Measurements from ENCODE around the gene PKNOX1. TPM values are rescaled to one million over a fixed set of nuclear protein-coding genes. Genes with fewer than 3 reads are reported as not detected.
"Not testable (repeated sequence)": the region's sequence is repeated elsewhere in the genome, so short reads cannot be mapped to it uniquely, and the experiment has no call there.

PKNOX1 gene
- total RNA-seq: 14.7 TPM

DNA sequence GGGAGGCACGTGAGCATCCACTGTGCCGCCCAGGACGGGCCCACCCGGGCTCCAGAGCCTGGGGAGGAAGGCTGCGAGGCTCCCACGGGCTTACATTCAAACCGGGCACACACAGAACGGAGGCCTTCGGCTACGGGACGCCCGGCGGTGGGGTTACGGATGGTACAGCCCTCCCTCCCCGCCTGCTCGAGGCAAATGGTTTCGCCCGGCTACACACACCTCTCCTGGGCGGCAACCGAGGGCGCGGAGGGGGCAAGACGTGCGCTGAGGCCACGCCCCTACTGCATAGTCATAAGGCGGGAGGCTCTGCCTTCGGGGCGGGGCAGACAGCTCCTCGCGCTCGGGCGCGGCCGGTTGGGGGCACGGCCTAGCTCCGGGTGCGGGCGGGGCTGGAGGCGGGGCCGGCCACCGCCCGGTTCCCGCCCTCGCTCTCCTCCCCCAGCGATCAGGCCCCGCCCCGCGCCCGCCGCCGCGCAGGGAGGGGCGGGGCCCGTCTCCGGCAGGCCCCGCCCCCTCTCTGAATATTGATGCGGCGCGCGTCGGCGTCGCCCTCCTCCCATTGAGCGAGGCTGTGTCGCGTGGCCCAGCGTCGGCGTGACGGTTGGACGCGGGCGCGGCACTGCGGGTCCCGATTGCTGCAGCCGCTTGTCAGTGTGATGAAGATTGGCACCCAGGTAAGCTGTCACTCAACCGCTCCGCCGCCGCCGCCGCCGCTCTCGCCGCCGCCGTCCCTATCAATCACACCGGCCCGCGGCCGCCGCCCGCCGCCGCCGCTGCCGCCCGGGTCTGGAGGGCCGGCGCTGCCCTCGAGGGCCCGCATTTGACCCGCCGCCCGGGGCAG is at the start of gene PKNOX1:
Gene PKNOX1 (plus strand): TSS at position 572 of the 841 bp plus-strand sequence. CDS start 29,820 bp downstream, outside the sequence.
- DNase-seq: peak; percentile 100

DNA sequence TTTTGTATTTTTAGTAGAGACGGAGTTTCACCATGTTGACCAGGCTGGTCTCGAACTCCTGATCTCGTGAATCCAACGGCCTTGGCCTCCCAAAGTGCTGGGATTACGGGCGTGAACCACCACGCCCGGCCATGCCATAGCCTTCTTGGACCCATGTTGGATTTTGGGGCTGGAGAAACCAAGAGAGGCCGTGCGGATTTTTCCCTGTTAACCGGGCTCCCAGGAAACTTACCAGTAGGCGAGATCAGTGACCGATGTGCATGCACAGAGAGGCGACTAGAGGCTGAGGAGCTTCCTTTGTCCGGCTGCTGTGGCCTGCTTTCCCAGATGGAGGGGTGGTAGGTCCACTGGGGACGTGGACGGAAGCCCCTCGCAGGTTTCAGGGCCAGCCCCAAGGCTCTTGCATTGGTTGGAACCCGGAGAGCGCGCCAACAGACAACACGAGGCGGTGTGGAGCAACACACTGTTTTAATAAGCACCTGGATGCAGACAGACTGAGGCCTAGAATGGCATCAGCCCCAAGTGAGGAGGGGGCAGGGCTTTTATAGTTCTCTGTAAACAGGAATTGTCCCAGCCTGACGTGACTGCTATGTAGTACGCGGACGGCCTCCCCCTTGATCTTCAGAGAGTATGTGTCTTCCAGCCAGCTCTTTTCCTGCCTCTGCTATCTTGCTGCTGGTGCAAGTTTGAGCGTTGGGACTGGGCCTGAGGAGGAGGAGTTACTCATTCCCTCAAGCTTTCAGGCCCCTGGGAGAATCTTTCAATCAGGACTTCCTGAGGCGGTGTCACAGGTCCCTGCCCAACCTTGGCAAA is 49.0 kb upstream of the PKNOX1 start, which contains the start of gene ERVH48-1:
Gene ERVH48-1 (minus strand): TSS at position 517 of the 813 bp plus-strand sequence. CDS start 6,624 bp downstream, outside the sequence.
- no peak for DNase-seq

DNA sequence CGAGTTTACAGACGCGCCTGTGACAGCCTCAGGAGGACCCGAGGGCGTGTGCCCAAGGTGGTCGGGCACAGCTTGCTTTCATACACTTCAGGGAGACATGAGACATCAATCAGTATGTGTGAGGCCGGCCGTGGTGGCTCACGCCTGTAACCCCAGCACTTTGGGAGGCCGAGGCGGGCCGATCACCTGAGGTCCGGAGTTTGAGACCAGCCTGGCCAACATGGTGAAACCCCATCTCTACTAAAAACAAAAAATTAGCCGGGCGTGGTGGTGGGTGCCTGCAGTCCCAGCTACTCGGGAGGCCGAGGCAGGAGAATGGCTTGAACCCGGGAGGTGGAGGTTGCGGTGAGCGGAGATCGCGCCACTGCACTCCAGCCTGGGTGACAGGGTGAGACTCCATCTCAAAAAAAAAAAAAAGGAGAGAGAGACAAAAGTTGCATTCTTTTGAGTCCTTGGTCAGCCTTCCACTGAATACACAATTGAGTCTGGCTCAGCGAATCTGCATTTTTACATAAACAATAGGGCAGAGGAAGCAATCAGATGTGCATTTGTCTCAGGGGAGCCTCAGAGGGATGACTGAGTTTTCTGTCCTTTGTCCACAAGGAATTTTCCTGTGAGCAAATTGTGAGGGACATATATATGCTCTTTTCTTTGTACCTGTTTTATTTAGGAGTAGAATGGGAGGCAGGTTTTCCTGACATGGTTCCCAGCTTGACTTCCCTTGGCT is 46.7 kb upstream of the PKNOX1 start:
- not testable (repeated sequence) for DNase-seq

- no peak for DNase-seq
Measured at GRCh38 chr21:42929969-42930368, 44.4 kb upstream of the PKNOX1 start.

DNA sequence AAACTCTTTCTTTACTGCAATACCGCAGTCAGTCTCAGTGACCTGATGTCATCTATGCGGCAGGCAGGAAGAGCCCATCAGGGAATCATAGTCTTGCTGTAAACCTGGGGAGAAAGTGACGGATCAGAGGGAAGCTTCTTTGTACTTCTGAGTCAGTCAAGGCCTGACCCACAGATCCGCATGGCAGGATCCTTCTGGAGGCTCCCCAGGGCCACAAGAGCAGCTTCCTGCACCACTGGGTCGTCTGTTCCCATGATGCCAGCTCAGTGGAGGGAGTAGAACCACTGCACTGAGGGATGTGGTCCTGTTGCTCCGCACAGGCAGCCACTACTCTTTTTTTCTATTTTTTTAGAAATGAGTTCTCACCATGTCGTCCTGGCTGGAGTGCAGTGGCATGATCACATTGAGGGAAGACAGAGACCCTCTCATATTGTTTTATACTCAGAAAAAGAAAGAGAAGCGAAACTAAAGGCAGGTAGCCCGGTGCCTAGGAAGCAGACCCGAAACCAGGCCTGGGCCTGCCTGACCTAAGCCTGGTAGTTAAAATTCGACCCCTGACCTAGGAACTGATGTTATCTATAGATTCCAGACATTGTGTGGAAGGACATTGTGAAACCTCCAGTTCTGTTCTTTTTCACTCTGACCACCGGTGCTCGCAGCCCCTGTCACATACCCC is 42.7 kb upstream of the PKNOX1 start:
- DNase-seq: no peak

GRCh38 chr21:42932378-42933136 is 41.8 kb upstream of the PKNOX1 start:
- DNase-seq: not testable (repeated sequence)

DNA sequence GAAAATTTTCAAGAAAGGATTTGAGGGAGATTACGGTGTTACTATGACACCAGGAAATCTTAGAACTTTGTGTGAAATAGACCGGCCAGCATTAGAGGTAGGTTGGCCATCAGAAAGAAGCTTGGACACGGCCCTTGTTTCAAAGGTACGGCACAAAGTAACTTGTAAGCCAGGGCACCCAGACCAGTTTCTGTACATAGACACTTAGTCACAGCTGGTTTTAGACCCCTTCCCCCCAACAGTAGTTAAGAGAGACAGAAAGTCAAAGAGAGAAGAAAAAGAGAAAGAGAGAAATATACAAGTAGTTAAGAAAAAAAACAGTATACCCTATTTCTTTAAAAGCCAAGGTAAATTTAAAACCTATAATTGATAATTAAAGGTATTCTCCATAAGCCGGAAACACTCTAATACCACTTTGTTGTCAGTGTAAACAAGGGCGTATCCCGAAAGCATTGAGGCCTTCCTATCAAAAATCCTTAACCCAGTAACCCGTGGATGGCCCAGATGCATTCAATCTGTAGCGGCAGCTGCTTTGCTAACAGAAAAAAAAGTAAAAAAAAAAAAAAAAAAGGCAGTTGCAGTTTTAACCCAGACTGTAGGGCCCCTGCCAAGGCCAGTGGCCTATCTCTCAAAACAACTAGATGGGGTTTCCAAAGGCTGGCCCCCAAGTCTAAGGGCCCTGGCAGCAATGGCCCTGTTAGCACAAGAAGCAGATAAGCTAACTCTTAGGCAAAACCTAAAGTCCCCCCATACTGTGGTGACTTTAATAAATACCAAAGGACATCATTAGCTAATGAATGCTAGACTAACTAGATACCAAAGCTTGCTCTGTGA is 41.0 kb upstream of the PKNOX1 start:
- DNase-seq: not testable (repeated sequence)

DNA sequence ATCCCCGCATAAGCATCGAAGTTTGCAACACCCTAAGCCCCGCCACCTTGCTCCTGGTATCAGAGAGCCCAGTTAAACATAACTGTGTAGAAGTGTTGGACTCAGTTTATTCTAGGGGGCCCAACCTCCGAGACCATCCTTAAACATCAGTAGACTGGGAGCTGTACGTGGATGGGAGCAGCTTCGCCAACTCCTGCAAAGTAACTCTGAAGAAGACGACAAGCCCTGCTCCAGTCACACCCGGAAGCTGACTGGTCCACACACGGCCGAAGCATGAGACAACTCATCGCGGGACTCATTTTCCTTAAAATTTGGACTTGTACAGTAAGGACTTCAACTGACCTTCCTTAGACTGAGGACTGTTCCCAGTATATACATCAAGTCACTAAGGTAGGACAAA is 40.4 kb upstream of the PKNOX1 start:
- DNase-seq: not testable (repeated sequence)

DNA sequence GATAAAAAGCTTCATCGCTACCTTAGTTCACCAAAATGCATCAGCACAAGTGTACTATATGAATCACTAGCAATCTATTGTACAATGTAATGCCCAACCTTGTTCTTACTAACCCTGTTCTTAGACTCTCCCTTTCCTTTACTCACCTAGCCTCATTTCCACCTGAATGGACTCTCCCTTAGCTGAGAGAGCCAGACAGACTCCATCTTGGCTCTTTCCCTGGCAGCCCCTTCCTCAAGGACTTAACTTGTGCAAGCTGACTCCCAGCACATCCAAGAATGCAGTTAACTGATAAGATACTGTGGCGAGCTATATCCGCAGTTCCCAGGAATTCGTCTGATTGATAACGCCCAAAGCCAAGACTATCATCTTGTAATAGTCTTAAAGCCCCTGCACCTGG is 38.0 kb upstream of the PKNOX1 start:
- not testable (repeated sequence) for DNase-seq

GRCh38 chr21:42937034-42937940 is 37.1 kb upstream of the PKNOX1 start:
- not testable (repeated sequence) for DNase-seq

DNA sequence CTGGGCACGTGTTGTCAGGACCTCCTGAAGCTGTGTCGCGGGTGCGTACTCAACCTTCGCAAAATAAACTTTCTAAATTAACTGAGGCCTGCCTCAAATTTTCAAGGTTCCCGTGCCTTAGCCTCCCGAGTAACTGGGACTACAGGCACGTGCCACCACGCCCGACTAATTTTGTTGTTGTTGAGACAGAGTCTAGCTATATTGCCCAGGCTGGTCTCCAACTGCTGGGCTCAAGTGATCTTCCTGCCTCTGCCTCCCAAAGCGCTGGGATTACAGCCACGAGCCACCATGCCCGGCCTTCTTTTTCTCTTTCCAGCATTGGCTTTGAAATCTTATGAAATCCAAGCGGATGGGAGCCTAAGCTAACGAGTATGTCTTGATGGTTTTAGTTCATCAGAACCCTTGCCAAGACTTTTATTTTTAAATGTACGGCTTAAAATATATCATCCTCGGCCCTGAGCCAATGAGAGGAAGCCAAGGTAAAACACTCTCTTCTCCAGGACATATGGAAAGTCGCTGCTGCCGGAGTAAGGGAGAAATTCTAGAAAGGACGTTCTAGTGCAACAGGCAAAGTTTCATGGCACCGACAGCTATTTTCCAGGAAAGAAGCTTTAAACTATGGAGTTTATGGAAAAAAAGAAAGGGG is 36.3 kb upstream of the PKNOX1 start:
- DNase-seq: peak; percentile 54

DNA sequence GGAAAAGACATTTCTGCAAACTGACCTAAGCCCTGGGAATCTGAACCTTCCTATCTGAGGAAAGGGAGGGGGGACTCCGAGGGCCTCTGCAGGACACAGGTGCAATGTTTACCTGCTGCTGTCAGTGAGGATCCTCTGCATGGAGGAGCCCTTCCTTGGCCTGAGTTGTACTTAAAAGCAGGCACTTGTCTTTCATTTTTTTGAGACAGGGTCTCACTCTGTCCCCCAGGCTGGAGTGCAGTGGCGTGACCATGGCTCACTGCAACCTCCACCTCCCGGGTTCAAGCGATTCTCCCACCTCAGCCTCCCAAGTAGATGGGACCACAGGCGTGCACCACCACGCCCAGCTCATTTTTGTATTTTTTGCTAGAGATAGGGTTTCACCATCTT is 35.8 kb upstream of the PKNOX1 start:
- DNase-seq: not testable (repeated sequence)

GRCh38 chr21:42939582-42940413 is 34.6 kb upstream of the PKNOX1 start:
- peak; percentile 99 for DNase-seq

GRCh38 chr21:42941696-42942085 is 32.7 kb upstream of the PKNOX1 start:
- DNase-seq: no peak

DNA sequence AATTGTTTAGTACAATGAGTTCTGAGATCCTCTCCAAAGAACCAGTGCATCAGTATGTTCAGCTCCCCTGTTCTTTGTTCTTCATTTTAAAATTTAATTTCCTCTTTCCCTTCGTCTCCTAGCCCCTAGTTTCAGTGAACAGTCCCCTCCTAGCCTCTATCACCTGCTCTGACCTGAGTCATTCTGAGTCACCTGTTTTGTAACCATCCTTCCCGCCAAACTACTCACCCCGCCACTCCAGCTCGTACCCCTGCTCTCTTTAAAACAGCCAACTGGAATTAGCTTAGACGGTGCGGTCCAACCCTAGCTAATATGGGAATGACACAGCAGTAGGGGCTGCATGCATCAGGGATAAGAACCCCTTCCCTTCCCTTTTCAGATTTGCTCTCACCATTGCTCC is 32.1 kb upstream of the PKNOX1 start:
- DNase-seq: no peak

- not testable (repeated sequence) for DNase-seq
Measured at GRCh38 chr21:42949094-42949755, 25.1 kb upstream of the PKNOX1 start.

DNA sequence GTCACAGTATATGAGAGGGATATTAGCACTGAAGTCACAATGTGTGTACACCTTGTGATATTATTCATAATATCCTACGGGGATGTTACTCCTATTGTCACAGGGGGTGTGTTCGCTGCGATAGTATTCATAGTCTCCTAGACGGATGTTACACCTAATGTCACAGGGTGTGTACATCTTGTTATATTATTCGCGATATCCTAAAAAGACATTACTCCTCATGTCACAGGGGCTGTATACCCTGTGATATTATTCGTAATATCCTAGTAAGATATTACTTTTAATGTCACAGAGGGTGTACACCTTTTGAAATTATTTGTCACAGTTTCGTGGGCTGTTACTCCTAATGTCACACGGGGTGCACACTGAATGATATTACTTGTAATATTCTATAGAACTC is 23.2 kb upstream of the PKNOX1 start:
- DNase-seq: not testable (repeated sequence)
